ENCODE measurements around the gene SAMD4A. TPM values are rescaled to one million over a fixed set of nuclear protein-coding genes. Genes with fewer than 3 reads are reported as not detected.

SAMD4A gene, protein sequence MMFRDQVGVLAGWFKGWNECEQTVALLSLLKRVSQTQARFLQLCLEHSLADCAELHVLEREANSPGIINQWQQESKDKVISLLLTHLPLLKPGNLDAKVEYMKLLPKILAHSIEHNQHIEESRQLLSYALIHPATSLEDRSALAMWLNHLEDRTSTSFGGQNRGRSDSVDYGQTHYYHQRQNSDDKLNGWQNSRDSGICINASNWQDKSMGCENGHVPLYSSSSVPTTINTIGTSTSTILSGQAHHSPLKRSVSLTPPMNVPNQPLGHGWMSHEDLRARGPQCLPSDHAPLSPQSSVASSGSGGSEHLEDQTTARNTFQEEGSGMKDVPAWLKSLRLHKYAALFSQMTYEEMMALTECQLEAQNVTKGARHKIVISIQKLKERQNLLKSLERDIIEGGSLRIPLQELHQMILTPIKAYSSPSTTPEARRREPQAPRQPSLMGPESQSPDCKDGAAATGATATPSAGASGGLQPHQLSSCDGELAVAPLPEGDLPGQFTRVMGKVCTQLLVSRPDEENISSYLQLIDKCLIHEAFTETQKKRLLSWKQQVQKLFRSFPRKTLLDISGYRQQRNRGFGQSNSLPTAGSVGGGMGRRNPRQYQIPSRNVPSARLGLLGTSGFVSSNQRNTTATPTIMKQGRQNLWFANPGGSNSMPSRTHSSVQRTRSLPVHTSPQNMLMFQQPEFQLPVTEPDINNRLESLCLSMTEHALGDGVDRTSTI
- total RNA-seq, result 252 TPM
- long read RNA-seq, full-length matches to known transcripts, result 6 of 154 reads
- long read RNA-seq, partial matches to known transcripts, result 39 of 154 reads
- long read RNA-seq, other reads (novel, unspliced or antisense), result 109 of 154 reads

DNA sequence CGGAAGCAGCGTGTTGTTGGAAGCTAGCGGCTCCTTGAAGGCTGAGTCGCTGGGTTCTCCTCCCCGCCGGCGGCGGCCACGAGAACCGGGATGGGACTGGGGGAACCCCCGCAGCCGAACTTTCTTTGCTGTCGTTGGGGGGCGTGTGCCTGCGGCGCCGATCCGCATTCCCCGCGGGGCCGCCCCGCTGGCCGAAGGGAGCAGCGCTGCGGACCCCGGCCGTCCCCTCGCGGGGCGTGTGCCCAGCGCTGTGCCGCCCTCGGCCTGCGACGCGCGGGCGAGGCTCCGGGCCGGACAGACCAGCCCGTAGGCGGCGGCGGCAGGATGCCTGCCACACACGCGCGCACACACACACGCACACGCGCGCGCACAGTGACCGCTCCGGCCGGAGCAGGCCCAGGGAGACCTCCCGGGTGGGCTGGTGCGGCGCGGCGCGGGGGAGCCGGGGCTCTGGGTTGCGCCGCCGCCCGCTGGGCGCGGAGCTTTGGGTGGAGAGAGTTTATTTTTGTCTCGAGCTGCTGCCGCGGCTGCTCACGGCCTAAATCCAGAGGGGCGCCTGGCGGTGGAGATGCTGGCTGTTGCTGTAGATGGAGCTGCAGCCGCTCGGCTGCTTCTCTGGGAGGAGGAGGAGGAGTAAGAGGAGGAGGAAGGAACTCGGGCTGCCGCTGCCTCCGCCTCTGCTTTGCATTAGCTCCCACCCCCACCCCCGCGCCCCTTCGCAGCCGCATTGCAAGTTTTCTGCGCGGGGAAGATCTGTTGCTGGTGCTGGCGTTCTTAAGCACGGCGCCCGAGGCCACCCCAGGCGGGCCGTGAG, at the start of gene SAMD4A:
Gene SAMD4A, plus strand, starts transcription at position 719 of the 814 bp plus-strand sequence. CDS start 789 bp downstream, outside the sequence.
- intact Hi-C loops (cut with DNase I), result loop anchor here (1.0 to 5.0 kb wide), 2 partner anchors 86 to 207 kb away; no protein-coding TSS in a partner anchor
- peak; percentile 90 for DNase-seq (ENCODE audit: low spot score)

DNA sequence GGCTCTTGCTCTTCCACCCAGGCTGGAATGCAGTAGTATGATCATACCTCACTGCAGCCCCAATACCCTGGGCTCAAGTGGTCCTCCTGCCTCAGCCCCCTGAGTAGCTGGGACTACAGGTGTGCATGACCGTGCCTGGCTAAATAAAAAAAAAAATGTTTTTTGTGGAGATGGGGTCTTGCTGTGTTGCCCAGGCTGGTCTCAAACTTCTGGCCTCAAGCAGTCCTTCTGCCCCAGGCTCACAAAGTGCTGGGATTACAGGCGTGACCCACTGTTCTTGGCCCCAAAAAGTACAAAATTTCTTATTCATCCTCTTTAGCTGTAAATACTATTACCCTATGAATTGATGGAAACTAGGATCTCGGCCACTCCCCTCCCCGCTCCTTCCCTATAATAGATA, 42.5 kb upstream of the SAMD4A start:
- intact Hi-C loops (cut with DNase I), result no loop called here

DNA sequence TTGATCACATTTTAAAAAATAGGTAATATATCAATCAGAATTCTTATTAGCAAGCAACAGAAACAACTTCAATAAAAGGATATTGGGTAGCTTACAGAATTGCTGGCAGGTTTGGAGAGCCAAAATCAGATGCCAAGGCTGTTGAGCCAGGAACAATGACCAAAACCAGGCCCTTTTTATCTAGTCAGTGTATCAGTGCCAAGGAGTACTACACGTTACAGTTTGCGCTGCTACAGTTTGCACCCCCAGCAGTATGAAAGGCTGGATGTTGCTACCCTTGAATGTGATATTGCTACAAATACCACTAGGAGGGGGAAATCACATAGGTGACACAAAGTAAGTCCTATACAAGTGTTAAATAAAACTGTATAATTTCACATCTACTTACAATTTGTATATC, 38.0 kb upstream of the SAMD4A start:
- intact Hi-C loops (cut with DNase I), result no loop called here
- DNase-seq (ENCODE audit: low spot score), result no peak

More for the DNA sequence above, 42.5 kb upstream of the SAMD4A start:
- no peak for DNase-seq (ENCODE audit: low spot score)

DNA sequence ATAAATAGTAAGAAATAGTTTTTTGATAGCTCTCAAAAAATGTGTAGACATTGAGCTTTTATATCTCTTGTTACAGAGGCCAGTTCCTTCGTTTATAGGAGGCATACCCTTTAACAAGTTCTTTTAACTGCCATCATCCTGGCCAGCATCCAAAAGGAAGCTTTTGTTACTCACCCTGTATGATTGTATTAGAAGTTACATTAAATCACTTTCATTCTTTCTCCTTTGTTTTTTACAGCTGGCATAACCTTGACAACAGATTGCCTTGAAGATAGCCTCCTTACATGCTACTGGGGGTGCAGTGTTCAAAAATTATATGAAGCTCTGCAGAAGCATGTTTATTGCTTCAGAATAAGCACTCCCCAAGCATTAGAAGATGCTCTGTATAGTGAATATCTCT, 37.1 kb upstream of the SAMD4A start:
- DNase-seq (ENCODE audit: low spot score), result no peak
- intact Hi-C loops (cut with DNase I), result no loop called here

DNA sequence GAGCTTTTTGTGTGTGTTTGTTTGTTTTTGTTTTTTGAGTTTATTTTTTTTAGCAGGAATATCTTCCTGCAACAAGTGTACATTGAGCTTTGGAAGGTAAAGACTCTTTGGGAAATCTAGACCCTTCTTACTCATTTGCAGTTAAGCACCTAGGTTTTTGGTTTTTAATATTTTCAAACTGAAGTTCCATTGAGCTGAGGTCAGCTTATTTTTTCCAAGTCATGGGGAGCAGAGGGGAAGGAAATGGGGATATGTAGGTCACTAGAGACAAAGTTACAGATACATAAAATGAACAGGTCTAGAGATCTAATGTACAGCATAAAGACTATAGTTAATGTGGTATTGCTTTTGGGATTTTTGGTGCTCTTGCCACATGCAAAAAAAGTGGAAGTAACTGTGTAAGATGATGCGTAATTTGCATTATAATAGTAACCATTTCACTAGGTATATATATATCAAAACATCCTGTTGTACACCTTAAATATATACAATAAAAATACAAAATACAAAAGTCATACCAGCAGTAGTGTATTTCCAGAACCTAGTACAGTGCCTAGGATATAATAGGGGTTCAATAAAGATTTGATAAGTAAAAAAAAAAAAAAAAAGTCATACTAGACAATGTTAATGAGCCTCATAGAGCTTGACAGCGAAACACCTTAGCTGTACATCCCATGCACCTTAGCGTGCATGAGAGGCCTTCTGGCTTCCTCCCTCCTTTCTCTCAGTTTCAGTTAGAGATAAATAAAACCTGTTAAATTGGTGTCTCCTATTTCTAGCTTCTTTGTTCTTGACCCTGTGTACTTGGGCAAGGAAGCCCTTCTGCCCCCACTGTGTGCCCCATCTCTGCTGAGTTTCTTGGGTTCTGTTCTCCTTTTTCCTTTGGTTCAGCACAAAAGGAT, 34.6 kb upstream of the SAMD4A start:
- intact Hi-C loops (cut with DNase I), result no loop called here
- no peak for DNase-seq (ENCODE audit: low spot score)

DNA sequence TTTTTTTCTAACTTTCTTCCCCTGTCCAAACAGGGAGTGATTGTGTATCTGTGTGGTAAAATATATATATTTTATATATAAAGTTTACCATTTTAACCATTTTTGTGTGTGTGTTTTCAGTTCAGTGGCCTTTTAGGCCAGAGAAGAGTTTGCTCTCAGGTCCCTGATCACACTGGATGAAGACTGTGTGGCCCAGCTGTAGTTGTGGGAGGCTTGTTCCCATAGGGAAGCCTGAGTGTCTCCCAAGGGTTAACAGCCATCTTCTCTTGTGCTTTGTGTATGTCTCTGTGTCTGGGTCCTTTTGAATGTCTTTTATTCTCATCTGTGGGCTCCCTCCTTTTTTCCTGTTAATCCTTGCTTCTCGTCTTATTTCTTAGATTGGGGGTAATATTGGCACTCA, 33.8 kb upstream of the SAMD4A start:
- intact Hi-C loops (cut with DNase I), result no loop called here
- no peak for DNase-seq (ENCODE audit: low spot score)

DNA sequence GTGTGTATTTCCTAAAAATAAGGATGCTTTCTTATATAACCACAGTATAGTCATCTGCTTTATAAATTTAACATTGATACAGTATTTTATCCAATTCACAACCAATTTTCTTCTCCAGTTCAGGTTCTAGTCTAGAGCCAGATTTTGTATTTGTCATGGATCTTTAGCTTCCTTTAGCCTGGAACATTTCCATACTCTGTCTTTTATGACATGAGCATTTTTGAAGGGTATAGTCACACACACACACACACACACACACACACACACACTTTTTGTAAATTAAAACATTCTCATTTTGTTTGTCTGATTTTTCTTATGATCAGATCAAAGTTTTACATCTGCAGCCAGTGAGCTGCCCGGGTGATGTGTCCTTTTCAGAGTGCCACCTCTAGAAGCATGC, 31.8 kb upstream of the SAMD4A start:
- DNase-seq (ENCODE audit: low spot score), result no peak
- intact Hi-C loops (cut with DNase I), result no loop called here

DNA sequence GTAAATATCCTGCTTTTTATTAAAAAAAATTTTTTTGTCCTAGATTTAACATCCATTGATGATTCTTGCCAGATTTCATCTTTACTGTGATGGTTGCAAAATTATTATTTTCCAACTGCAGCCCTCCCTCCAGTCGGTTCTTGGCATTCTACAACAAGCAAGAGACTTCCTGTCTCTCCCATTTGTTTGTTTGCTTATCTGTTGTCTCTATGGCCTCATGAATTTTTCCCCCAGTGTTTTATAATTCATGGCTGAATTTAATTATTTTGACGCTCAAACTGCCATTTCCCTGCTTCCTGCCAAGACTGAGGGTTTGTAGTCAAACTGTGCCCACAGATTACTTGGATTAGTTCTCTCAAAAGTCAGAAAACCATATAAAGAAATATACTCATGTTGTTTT, 31.3 kb upstream of the SAMD4A start:
- DNase-seq (ENCODE audit: low spot score), result no peak
- intact Hi-C loops (cut with DNase I), result no loop called here

DNA sequence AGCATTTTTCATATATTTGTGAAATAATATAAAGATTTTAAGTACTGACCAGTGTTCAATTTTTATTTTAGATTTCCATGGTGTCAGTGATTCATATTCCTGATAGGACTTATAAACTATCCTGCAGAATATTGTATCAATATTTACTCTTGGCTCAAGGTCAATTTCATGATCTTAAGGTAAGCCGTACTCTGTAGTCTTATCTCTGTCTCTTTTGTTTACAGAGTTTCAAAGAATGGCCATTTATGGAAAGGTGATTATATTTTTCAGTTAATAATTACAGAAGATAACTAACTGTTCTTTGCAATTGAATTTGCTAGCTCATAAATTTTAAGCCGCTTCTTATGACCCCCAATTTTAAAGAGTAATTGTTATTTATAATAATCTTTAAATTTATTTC, 29.3 kb upstream of the SAMD4A start:
- DNase-seq (ENCODE audit: low spot score), result no peak

DNA sequence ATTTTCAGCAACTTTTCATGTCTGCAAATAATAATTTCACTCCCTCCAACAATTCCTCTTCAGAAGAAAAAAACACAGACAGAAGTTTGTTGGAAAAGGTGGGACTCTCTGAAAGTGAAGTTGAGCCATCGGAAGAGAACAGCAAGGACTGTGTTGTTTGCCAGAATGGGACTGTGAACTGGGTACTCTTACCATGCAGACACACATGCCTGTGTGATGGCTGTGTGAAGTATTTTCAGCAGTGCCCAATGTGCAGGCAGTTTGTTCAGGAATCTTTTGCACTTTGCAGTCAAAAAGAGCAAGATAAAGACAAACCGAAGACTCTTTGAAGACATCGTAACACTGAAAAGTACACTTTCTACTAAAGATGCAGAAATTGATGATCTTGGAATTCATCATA, 28.9 kb upstream of the SAMD4A start:
- intact Hi-C loops (cut with DNase I), result no loop called here
- no peak for DNase-seq (ENCODE audit: low spot score)

More for the DNA sequence above, 29.3 kb upstream of the SAMD4A start:
- intact Hi-C loops (cut with DNase I), result no loop called here

DNA sequence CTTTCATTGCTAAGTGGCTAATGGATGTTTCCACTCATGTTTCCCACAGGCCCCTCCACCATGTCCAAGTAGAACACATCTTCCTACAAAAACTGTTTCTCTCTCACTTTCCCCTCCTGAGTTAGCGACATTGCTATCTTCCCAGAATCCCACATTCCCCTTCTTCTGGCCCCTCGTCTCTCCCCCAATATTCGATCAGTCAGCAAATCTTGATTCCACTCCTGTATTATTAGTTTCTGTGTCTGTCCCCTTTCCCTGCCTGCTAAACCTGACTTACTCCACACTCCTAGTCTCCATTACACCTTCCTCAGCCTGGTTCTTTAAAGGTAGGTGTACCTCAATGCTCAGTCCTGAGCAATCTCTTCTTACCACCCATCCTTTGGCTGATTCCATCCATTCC, 19.3 kb upstream of the SAMD4A start:
- intact Hi-C loops (cut with DNase I), result no loop called here

DNA sequence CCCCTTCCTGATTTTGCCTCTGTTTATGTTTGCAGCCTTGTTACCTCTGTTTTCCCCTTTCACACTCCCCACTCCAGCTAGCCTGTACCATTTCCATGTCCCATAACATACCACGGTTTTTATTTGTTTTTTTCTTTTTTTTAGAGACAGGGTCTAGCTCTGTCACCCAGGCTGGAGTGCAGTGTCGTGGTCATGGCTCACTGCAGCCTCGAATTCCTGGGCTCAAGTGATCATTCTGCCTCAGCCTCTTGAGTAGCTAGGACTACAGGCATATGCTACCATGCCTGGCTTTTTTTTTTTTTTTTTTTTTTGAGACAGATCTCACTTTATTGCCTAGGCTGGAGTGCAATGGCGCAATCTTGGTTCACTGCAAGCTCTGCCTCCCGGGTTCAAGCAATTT, 18.4 kb upstream of the SAMD4A start:
- DNase-seq (ENCODE audit: low spot score), result no peak
- intact Hi-C loops (cut with DNase I), result no loop called here

More for the DNA sequence above, 19.3 kb upstream of the SAMD4A start:
- DNase-seq (ENCODE audit: low spot score), result no peak

DNA sequence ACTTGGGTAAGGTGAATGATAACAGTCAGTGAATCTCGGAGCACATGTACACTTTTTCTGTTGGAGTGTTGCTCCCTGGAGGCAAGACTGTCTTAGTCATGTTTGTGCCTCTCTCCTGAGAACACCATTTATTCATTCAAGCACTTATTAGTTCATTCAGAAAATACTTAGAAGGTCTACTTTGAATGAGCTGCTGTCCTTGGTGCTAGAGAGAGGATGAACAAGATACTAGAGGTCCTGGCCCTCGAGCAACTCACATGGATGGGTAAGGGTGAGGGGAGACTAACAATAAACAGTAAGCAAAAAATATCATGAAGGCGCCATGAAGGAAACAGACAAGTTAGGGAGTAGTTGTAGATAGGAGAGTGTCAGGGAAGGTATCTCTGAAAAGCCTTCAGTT, 17.1 kb upstream of the SAMD4A start:
- DNase-seq (ENCODE audit: low spot score), result no peak
- intact Hi-C loops (cut with DNase I), result no loop called here

DNA sequence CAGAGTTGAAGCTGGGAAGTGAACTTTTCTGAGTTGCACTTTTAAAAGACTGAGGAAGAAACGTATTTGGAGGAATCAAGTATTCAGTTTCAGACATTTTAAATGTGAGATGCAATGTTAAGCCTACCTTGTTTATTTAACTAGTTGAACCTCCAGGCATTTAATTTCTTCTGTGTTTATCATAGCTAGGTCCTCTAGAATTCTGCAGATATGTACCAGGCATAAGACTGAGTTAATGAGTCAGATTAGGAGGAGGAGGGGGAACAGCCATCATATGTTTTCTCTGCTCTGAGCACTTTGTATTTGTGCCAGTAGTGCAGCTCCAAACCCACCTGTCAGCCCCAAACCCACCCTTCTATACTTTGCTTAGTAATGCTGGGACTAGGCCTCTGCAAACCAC, 16.4 kb upstream of the SAMD4A start:
- no peak for DNase-seq (ENCODE audit: low spot score)
- intact Hi-C loops (cut with DNase I), result no loop called here

DNA sequence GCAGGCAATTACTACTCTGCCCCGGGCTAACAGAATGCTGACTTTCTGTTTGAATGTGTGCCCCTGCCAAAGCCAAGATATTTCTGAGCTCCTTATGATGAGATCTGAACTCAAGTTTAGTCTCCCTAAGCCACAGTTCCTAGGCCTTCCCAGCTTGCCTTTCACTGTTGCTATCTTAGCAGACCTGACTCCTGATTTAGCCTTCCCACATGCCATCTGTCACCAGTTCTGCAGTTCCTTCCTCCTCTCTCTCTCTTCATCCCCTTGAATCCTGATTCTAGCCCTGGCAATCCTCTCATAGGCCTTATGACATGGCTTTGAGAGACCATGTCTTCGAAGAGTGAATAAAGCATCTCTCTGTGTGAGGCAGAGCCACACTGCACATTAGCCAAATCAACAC, 12.5 kb upstream of the SAMD4A start:
- intact Hi-C loops (cut with DNase I), result no loop called here

DNA sequence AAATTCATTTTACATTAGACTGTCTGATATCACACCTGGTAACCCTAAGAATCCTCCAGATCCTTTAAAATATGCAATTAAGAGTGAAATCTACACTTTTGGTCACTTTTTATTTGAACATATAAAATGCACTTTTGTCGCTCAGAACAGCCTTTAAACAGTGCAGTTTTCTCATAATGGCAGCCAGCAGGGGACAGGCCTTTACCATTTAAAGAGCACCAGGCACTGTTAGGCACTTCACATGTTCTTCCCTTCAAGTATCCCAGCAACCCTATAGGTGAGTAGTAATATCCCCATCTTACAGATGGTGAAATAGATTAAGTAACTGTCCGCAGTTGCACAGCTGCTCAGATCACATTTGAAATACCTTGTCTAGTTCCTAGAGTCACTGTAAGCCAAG, 11.3 kb upstream of the SAMD4A start:
- DNase-seq (ENCODE audit: low spot score), result no peak
- intact Hi-C loops (cut with DNase I), result no loop called here

More for the DNA sequence above, 12.5 kb upstream of the SAMD4A start:
- DNase-seq (ENCODE audit: low spot score), result no peak

DNA sequence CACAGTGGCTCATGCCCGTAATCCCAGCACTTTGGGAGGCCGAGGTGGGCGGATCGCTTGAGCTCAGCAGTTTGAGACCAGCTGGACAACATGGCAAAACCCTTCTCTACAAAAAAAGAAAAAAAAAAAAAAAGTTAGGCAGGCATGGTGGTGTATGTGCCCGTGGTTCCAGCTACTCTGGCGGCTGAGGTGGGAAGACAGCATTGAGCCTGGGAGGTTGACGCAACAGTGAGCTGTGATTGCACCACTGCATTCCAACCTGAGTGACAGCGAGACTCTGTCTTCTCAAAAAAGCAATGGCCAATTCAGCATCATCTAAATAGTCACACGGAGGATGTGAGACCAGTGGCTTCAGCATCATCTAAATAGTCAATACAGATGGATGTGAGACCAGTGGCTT, 10.4 kb upstream of the SAMD4A start:
- intact Hi-C loops (cut with DNase I), result no loop called here
- no peak for DNase-seq (ENCODE audit: low spot score)

DNA sequence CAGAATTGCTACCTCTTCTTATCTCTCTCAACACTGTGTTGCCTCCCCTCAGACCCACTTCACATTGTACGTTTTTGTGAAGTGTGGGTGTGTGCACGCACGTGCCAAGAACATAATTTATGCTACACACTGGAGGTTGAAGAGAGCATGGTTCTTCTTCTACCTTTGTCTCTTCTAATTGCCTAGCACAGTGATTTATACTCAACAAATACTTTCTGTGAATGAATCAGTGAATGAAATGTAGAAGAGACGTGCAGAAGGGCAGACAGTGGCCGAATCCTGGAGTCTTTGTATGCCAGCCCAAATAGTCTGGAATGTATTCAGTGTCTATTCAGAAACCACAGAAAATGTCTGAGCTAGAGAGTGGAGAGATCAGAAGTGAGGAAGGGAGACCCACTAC, 4.6 kb upstream of the SAMD4A start:
- intact Hi-C loops (cut with DNase I), result loop anchor here (1.0 to 5.0 kb wide), 2 partner anchors 243 to 335 kb away; no protein-coding TSS in a partner anchor
- DNase-seq (ENCODE audit: low spot score), result no peak

Data from cardiac septum (tissue), 1 donor.